HG02885 (cell line): ENCODE results near the gene GASK1A.

Experiments
- ATAC-seq: cut with Tn5 transposase; IDR thresholded peaks from one replicate; pipeline ENCODE4 v1.9.1; 2021; ENCODE audit warnings: mild to moderate bottlenecking; ENCODE audit not compliant: unreplicated experiment, poor library complexity

Gene GASK1A

GRCh38 chr3:43012174-43012573, 33.1 kb downstream of the GASK1A start:
- ATAC-seq, result no peak

- ATAC-seq, result no peak
Measured at GRCh38 chr3:43013256-43013655, 34.1 kb downstream of the GASK1A start.

- ATAC-seq, result no peak
Measured at GRCh38 chr3:43013743-43014155, 34.6 kb downstream of the GASK1A start.

- ATAC-seq, result no peak
Measured at GRCh38 chr3:43014241-43014640, 35.1 kb downstream of the GASK1A start.

- ATAC-seq, result no peak
Measured at GRCh38 chr3:43014956-43015355, 35.8 kb downstream of the GASK1A start.

GRCh38 chr3:43015572-43015971, 36.5 kb downstream of the GASK1A start:
- ATAC-seq, result no peak

- ATAC-seq, result no peak
Measured at GRCh38 chr3:43015991-43016865, 37.1 kb downstream of the GASK1A start.

GRCh38 chr3:43017004-43017403, 37.9 kb downstream of the GASK1A start:
- no peak for ATAC-seq

- ATAC-seq, result no peak
Measured at GRCh38 chr3:43017593-43018195, 38.6 kb downstream of the GASK1A start.

- no peak for ATAC-seq
Measured at GRCh38 chr3:43018246-43018645, 39.1 kb downstream of the GASK1A start.

GRCh38 chr3:43019006-43019809, 40.1 kb downstream of the GASK1A start:
- ATAC-seq, result no peak

- no peak for ATAC-seq
Measured at GRCh38 chr3:43019826-43020225, 40.7 kb downstream of the GASK1A start.

GRCh38 chr3:43021186-43021585, 42.1 kb downstream of the GASK1A start:
- ATAC-seq, result no peak

- no peak for ATAC-seq
Measured at GRCh38 chr3:43022121-43022520, 43.0 kb downstream of the GASK1A start.

GRCh38 chr3:43023066-43023465, 44.0 kb downstream of the GASK1A start:
- no peak for ATAC-seq

GRCh38 chr3:43023746-43024145, 44.6 kb downstream of the GASK1A start:
- no peak for ATAC-seq

- ATAC-seq, result no peak
Measured at GRCh38 chr3:43024181-43024885, 45.2 kb downstream of the GASK1A start.

- no peak for ATAC-seq
Measured at GRCh38 chr3:43025423-43025822, 46.3 kb downstream of the GASK1A start.

- ATAC-seq, result no peak
Measured at GRCh38 chr3:43028001-43028400, 48.9 kb downstream of the GASK1A start.

GRCh38 chr3:43028678-43029490, 49.8 kb downstream of the GASK1A start:
- ATAC-seq, result no peak
